NT2/D1 (cell line): ENCODE measurements around the gene LEF1.
A peak's percentile ranks its signal among the peaks of the same experiment; 100 is the strongest.

Experiments
- SUZ12 ChIP-seq: IDR thresholded peaks from 2 replicates; pipeline ENCODE4 v1.6.1; 2011; ENCODE audit not compliant: insufficient read length, insufficient read depth; ENCODE audit errors: extremely low read depth
- YY1 ChIP-seq: IDR thresholded peaks from 2 replicates; pipeline ENCODE4 v1.6.1; 2011; ENCODE audit not compliant: insufficient read length, insufficient read depth

- peak; percentile 50 for TF ChIP-seq YY1
- no peak for TF ChIP-seq SUZ12
Observed at GRCh38 chr4:108117418-108118182, 51.1 kb downstream of the LEF1 start.
